D721Med (cell line): ENCODE measurements around the gene RCCD1.
A peak's percentile ranks its signal among the peaks of the same experiment; 100 is the strongest.
"Not testable (repeated sequence)": the region's sequence is repeated elsewhere in the genome, so short reads cannot be mapped to it uniquely, and the experiment has no call there.

Experiments
- DNase-seq: peaks from one replicate; pipeline ENCODE4 v3.0.0; 2011; ENCODE audit warnings: low spot score; ENCODE audit not compliant: insufficient read length
- FAIRE-seq: peaks from 2 replicates; lab custom pipeline; 2011; peaks lifted over from hg19 to GRCh38; lab: Jason Lieb, UNC
- TF ChIP-seq, protein P1 (sequence below): IDR thresholded peaks from 2 replicates; pipeline ENCODE4 v1.5.1; 2012; ENCODE audit warnings: mild to moderate bottlenecking, control low read depth; ENCODE audit not compliant: insufficient read depth; ENCODE audit errors: missing control alignments

The RCCD1 gene, protein sequence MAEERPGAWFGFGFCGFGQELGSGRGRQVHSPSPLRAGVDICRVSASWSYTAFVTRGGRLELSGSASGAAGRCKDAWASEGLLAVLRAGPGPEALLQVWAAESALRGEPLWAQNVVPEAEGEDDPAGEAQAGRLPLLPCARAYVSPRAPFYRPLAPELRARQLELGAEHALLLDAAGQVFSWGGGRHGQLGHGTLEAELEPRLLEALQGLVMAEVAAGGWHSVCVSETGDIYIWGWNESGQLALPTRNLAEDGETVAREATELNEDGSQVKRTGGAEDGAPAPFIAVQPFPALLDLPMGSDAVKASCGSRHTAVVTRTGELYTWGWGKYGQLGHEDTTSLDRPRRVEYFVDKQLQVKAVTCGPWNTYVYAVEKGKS

GRCh38 chr15:90954712-90955623 is at the start of gene RCCD1:
RCCD1 (plus strand) TSS chr15:90954884; CDS start chr15:90956735, 1,851 bp downstream.
- FAIRE-seq (no peak), DNase-seq (peak; percentile 100)
- TF ChIP-seq, protein P1, sequence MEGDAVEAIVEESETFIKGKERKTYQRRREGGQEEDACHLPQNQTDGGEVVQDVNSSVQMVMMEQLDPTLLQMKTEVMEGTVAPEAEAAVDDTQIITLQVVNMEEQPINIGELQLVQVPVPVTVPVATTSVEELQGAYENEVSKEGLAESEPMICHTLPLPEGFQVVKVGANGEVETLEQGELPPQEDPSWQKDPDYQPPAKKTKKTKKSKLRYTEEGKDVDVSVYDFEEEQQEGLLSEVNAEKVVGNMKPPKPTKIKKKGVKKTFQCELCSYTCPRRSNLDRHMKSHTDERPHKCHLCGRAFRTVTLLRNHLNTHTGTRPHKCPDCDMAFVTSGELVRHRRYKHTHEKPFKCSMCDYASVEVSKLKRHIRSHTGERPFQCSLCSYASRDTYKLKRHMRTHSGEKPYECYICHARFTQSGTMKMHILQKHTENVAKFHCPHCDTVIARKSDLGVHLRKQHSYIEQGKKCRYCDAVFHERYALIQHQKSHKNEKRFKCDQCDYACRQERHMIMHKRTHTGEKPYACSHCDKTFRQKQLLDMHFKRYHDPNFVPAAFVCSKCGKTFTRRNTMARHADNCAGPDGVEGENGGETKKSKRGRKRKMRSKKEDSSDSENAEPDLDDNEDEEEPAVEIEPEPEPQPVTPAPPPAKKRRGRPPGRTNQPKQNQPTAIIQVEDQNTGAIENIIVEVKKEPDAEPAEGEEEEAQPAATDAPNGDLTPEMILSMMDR, result no peak

- FAIRE-seq (no peak), DNase-seq (no peak)
- TF ChIP-seq, protein P1, result no peak
Measured at GRCh38 chr15:90905306-90906180, 49.1 kb upstream of the RCCD1 start.

- FAIRE-seq, result no peak
- TF ChIP-seq, protein P1, result no peak
- DNase-seq, result no peak
Measured at GRCh38 chr15:90906181-90906849, 48.4 kb upstream of the RCCD1 start.

GRCh38 chr15:90907051-90907660 is 47.5 kb upstream of the RCCD1 start:
- FAIRE-seq, result no peak
- TF ChIP-seq, protein P1, result no peak
- no peak for DNase-seq

DNA sequence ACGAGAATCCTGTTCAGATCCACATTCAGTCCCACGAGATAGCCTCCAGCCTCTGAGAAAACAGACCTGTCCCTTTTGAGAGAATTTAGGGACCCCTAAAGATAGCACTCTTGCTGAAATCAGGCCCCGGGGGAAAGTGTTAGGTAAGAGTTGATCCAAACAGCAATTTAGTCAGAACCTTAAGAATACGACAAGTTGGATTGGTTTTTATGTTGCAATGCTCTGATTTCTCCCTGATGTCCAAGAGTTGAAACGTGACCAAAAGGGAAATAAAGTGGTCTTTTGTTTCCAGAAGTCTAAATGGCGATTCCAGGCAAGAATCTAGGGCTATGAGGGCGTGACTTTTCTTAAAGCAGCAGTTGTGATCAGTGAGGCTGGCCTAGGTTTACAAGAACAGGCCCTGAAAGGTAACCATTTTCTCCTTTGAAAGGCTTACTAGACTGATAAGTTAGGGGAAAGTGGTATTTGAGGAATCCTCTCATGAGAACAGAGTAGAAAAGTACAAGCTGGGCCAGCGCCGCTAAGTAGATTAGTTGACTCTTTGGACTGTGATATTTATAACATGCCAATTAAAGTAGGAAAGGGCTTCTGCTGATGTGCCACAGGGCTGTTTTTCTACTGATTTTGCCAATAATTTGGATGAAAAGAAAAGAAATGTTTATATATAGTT is 46.7 kb upstream of the RCCD1 start:
- TF ChIP-seq, protein P1, result no peak
- no peak for DNase-seq
- FAIRE-seq, result no peak

GRCh38 chr15:90909449-90909848 is 45.2 kb upstream of the RCCD1 start:
- FAIRE-seq, DNase-seq: not testable (repeated sequence)
